Measurements from ENCODE around the gene SHC2. TPM values are rescaled to one million over a fixed set of nuclear protein-coding genes. Genes with fewer than 3 reads are reported as not detected.
A peak's percentile ranks its signal among the peaks of the same experiment; 100 is the strongest.

SHC2 gene
- total RNA-seq, 1 experiment from 2014 or later, result 16.6 TPM

- no peak overlapping the region for H4K8ac ChIP-seq (replicated peaks; ENCODE audit: insufficient read length, low read depth, low read length)
- 0 out of 7 replicates have a peak, but pooled peaks cover 0 to 2% (median 0%) of the 10 kb centered on the region in 3 experiments for H3K36me3 Mint-ChIP-seq (ENCODE audit: insufficient read depth in 1 of 3, low read depth in 3 of 3)
- H2BK5ac ChIP-seq (ENCODE audit: insufficient read length, low read length), result no peak overlapping the region
- H3K4me2 ChIP-seq (ENCODE audit: insufficient read depth, insufficient read length, low read length), result no peak overlapping the region
- H3K23ac ChIP-seq (ENCODE audit: insufficient read length, low read depth, low read length), result no peak overlapping the region
- no peak overlapping the region for H3T11ph ChIP-seq (ENCODE audit: low read length)
- no peak overlapping the region for H3K4ac ChIP-seq (ENCODE audit: low read depth, low read length)
- no peak overlapping the region for H2BK12ac ChIP-seq (ENCODE audit: insufficient read length, low read depth, low read length)
- no peaks in the 10 kb centered on the region for H3K79me2 ChIP-seq (ENCODE audit: insufficient read depth, low read length)
- TF ChIP-seq CTCF (conservative IDR thresholded peaks at IDR 0.05), result no peak
- H2BK20ac ChIP-seq (ENCODE audit: low read depth, low read length, poor library complexity, severe bottlenecking), result no peak overlapping the region
- peaks cover 5% of the 10 kb centered on the region for H3K23me2 ChIP-seq (ENCODE audit: insufficient read length, low read depth, low read length, poor library complexity, severe bottlenecking)
- no peak overlapping the region for H2BK15ac ChIP-seq (ENCODE audit: low read depth, low read length)
- no peak overlapping the region for H3K27ac ChIP-seq (ENCODE audit: insufficient read length, low read depth, low read length)
- H3K79me1 ChIP-seq (ENCODE audit: insufficient read depth, low read depth, low read length, poor library complexity, severe bottlenecking), result no peaks in the 10 kb centered on the region
- no CpG with 5 or more reads among the region's 48 CpGs for WGBS (ENCODE audit: extremely low coverage, insufficient read length, low lambda C conversion rate)
- H4K5ac ChIP-seq (ENCODE audit: insufficient read length, low read depth, low read length), result no peak overlapping the region
- peaks cover 22% of the 10 kb centered on the region for H3K27me3 Mint-ChIP-seq (ENCODE audit: low read depth)
- H3K27ac Mint-ChIP-seq, result no peak overlapping the region
- no peak overlapping the region for H3K9ac ChIP-seq (ENCODE audit: extremely low read depth, insufficient read length, low read length)
- no peaks in the 10 kb centered on the region; the same call in 1 of the 2 replicates for H3K27me3 ChIP-seq (ENCODE audit: insufficient read depth, low read length)
- H4K20me1 ChIP-seq (ENCODE audit: control insufficient read depth, insufficient read depth, insufficient read length), result peaks cover 2% of the 10 kb centered on the region
- no peaks in the 10 kb centered on the region; a peak in 1 of 5 replicates for H3K9me3 Mint-ChIP-seq
- peak; percentile 44 for DNase-seq
- no peak overlapping the region for H4K91ac ChIP-seq (ENCODE audit: insufficient read length, low read depth, low read length)
- no peak overlapping the region for H3K14ac ChIP-seq (ENCODE audit: insufficient read depth, low read length)
- no peaks in the 10 kb centered on the region for H3K9me3 ChIP-seq (ENCODE audit: control insufficient read depth, low read depth, low read length)
- H3K4me1 Mint-ChIP-seq, result peaks cover 6 to 25% of the 10 kb centered on the region in 2 experiments
- H3K18ac ChIP-seq (ENCODE audit: insufficient read length, low read depth, low read length), result no peak overlapping the region
- H2BK120ac ChIP-seq (ENCODE audit: low read depth, low read length, poor library complexity, severe bottlenecking), result no peak overlapping the region
- no peak overlapping the region for H2AK5ac ChIP-seq (ENCODE audit: insufficient read length, low read length)
- peak overlapping the region in 1 of 2 experiments; percentile 23; a peak in 1 of 5 replicates for H3K4me3 Mint-ChIP-seq
- H3K56ac ChIP-seq (ENCODE audit: insufficient read length, low read depth, low read length), result no peak overlapping the region
- H3K4me1 ChIP-seq (ENCODE audit: insufficient read depth, low read length), result no peaks in the 10 kb centered on the region; the same call in 1 of the 2 replicates
- H2AFZ ChIP-seq (ENCODE audit: low read length), result no peak overlapping the region
Observed at GRCh38 chr19:406971-407510, 53.8 kb downstream of the SHC2 start.
